Stimulated activated CD4-positive, alpha-beta T cell treated with anti-CD3 and anti-CD28 coated beads, Interleukin-2, amount 100 ng/mL, for 4 hours (primary cell): ENCODE results near the gene CMTM8.

Source experiments
- DNase-seq: peaks from one replicate; pipeline ENCODE4 v3.0.0-alpha.2; 2020; ENCODE audit warnings: low read depth

Gene CMTM8

GRCh38 chr3:32412887-32413286, 174.4 kb downstream of the CMTM8 start:
- no peak for DNase-seq

DNA sequence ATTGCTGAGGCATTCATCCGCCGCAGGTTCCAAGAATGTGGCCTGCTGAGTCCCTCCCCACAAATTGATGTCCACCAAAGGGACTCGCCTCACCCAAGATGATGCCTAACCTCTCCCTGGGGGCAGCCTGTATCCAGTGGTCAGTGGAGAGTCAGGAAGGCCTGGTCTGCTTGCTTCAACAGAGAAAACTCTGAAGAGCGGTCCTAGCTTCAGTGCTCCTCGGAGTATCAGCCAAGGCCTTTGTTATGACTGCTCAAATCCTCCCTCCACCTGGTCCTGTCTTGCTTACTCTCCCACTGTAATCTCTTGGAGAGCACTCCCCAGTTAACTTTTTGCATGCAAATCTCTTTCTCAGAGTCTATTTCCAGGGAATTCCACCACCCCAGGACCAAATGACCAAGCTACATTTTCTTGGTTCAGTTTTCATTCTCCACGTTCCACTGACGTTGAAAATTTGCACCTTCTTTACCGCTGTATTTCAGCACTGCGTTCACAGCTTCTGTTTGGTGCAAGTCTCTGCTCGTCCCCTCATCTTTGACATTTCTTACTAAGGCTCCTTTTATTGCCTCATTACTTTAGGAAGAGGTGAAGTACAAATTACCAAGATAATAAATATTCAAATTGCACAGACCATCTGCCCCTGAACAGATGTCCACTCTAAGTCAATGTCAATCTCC, 175.5 kb downstream of the CMTM8 start:
- DNase-seq = no peak

DNA sequence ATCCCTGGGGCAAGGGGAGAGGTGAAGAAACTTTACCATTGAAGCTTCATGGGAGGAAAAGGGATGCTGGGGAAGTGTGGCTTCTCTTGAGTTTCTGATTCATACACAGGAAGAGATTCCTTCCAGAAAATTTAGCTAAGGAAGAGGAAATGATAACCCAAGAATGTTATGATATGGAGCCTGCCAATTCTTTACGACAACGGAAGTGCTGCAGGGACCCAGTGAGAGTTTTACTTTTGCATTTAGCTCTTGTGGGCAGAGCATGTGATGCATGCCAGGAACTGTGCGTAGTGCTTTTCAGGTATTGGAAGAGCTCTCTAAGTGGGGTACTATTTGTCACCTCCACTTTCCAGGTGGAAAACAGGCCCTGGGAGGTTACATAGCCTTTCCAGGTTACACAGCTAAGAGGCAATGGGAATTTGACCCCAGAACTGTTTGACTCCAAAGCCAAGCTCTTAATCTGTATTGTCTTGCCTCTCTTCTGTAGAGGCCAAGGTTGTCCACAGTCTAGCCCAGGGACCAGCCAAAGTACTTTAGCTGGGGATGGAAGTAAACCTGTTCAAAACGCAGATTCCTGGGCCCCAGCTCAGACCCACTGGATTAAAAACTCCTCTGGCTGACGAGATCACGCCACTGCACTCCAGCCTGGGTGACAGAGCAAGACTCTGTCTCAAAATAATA, 176.2 kb downstream of the CMTM8 start:
- DNase-seq = no peak

- no peak for DNase-seq
Measured at GRCh38 chr3:32419742-32420125, 181.3 kb downstream of the CMTM8 start.
